Lower lobe of right lung (tissue), 2 donors: ENCODE data around the gene LRRC8C. TPM values are rescaled to one million over a fixed set of nuclear protein-coding genes. Genes with fewer than 3 reads are reported as not detected.

ENCODE experiments used
- ATAC-seq, 2 donors: fragments of 200-7000 bp; cut with Tn5 transposase; one replicate each; pipeline ENCODE4 v1.9.1; 2020 to 2022; ENCODE audit warnings: mild to moderate bottlenecking in 2 of 2, moderate library complexity in 2 of 2
- DNase-seq: peaks from one replicate; pipeline ENCODE4 v3.0.0-alpha.2; 2020
- H3K27ac ChIP-seq: fragments of 200-600 bp; one replicate; pipeline ENCODE4 v1.8.0; 2022
- H3K27me3 ChIP-seq: fragments of 200-600 bp; one replicate; pipeline ENCODE4 v1.8.0; 2022; ENCODE audit warnings: low read depth
- H3K36me3 ChIP-seq: fragments of 200-600 bp; one replicate; pipeline ENCODE4 v1.8.0; 2022; ENCODE audit warnings: mild to moderate bottlenecking
- H3K4me1 ChIP-seq: fragments of 200-600 bp; one replicate; pipeline ENCODE4 v1.8.0; 2022
- H3K4me3 ChIP-seq: fragments of 200-600 bp; one replicate; pipeline ENCODE4 v1.8.0; 2022; ENCODE audit warnings: mild to moderate bottlenecking
- H3K9me3 ChIP-seq: fragments of 200-600 bp; one replicate; pipeline ENCODE4 v1.8.0; 2022
- intact Hi-C: fragments of 100-400 bp; cut with DNase I; formaldehyde crosslinking; loops from one replicate; pipeline ENCODE4 v1.11.0; 2022
- total RNA-seq: library from RNA; stranded (reverse); fragmentation: NEBNext Ultra II Directional; extraction: Animal tissue kit (Norgen Biotek cat#: 25700); gene quantifications from one replicate; pipeline ENCODE4 v1.2.1, GENCODE V29; 2021
- TF ChIP-seq, protein P1 (sequence below): fragments of 200-600 bp; IDR thresholded peaks from one replicate; pipeline ENCODE4 v1.8.0; 2022; ENCODE audit warnings: antibody characterized with exemption, mild to moderate bottlenecking
- donor health status: DM: no; HTN: yes; CAD: no; lungs with severe emphysema.

The LRRC8C gene
- total RNA-seq, 1 donor from 2014 or later, result 13.0 TPM

GRCh38 chr1:89672489-89673183, 39.7 kb downstream of the LRRC8C start:
- Histone ChIP-seq H3K36me3 (no peaks in the 10 kb centered on the region), H3K27ac (no peak overlapping the region), H3K9me3 (no peaks in the 10 kb centered on the region), H3K4me1 (peaks cover 23% of the 10 kb centered on the region), H3K27me3 (no peaks in the 10 kb centered on the region), H3K4me3 (no peak overlapping the region)
- DNase-seq (no peak), ATAC-seq (no peak)
- intact Hi-C loops, result no loop called here
- TF ChIP-seq, protein P1, sequence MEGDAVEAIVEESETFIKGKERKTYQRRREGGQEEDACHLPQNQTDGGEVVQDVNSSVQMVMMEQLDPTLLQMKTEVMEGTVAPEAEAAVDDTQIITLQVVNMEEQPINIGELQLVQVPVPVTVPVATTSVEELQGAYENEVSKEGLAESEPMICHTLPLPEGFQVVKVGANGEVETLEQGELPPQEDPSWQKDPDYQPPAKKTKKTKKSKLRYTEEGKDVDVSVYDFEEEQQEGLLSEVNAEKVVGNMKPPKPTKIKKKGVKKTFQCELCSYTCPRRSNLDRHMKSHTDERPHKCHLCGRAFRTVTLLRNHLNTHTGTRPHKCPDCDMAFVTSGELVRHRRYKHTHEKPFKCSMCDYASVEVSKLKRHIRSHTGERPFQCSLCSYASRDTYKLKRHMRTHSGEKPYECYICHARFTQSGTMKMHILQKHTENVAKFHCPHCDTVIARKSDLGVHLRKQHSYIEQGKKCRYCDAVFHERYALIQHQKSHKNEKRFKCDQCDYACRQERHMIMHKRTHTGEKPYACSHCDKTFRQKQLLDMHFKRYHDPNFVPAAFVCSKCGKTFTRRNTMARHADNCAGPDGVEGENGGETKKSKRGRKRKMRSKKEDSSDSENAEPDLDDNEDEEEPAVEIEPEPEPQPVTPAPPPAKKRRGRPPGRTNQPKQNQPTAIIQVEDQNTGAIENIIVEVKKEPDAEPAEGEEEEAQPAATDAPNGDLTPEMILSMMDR, result no peak

- TF ChIP-seq, protein P1, result no peak
- Histone ChIP-seq H3K9me3 (no peaks in the 10 kb centered on the region), H3K27me3 (no peaks in the 10 kb centered on the region), H3K36me3 (no peaks in the 10 kb centered on the region), H3K4me1 (peaks cover 17% of the 10 kb centered on the region), H3K27ac (no peak overlapping the region), H3K4me3 (no peak overlapping the region)
- no peak for DNase-seq
- intact Hi-C loops, result no loop called here
- no peak for ATAC-seq
Measured at GRCh38 chr1:89673251-89673650, 40.3 kb downstream of the LRRC8C start.

DNA sequence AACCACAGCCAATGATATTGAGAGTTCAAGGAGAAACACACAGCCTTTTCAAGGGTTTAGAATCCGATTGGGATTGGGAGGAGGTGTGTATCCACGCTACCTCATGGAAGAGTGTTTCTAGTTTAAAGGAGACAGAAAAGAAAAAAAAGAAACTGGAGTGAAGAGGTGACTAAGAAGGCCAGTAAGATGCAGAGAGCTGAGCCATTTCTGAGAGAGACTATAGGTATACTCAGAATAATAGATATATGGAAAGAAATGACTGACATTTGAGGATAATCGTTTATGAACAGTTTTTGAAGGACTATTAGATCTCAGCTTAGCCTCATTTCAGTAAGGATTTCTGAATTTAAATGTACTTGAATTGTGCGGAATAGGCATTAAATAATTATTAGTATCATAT, 42.8 kb downstream of the LRRC8C start:
- intact Hi-C loops, result no loop called here
- H3K4me1 ChIP-seq, result peaks cover 6% of the 10 kb centered on the region
- no peaks in the 10 kb centered on the region for H3K27me3 ChIP-seq
- no peaks in the 10 kb centered on the region for H3K9me3 ChIP-seq
- DNase-seq, result no peak
- no peak overlapping the region for H3K4me3 ChIP-seq
- H3K27ac ChIP-seq, result no peak overlapping the region
- TF ChIP-seq, protein P1, result no peak
- H3K36me3 ChIP-seq, result no peaks in the 10 kb centered on the region
- ATAC-seq, result no peak

DNA sequence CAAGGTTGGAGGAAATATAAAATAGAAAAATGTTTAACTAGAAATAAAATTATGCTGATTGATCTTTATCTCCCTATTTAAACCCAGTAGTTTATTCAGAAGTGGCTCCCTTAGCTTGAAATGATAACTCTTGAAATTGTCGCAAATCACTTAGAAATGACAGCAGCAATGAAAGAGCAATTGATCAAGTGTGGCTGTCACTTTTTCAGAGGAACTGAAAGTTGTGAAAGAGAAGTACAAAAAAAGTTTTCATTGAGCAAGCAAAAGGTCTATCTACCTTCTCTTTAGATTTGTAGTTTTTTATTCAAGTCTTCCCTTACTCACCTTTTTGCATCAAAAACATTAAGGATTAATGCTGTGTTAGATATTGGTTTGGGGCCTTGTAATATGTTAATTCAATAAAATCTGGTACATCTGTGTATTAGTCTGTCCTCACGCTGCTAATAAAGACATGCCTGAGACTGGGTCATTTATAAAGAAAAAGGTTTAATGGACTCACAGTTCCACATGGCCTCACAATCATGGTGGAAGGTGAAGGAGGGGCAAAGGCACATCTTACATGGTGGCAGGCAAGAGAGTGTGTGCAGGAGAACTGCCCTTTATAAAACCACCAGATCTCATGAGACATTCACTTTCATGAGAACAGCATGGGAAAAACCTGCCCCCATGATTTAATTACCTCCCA, 48.3 kb downstream of the LRRC8C start:
- intact Hi-C loops, result no loop called here
- Histone ChIP-seq H3K27ac (no peak overlapping the region), H3K36me3 (no peaks in the 10 kb centered on the region), H3K4me3 (no peak overlapping the region), H3K9me3 (no peaks in the 10 kb centered on the region), H3K27me3 (no peaks in the 10 kb centered on the region), H3K4me1 (no peaks in the 10 kb centered on the region)
- TF ChIP-seq, protein P1, result no peak
- no peak for DNase-seq
- ATAC-seq, result no peak

GRCh38 chr1:89682611-89683010, 49.7 kb downstream of the LRRC8C start:
- H3K4me3 ChIP-seq, result no peak overlapping the region
- ATAC-seq (no peak), DNase-seq (no peak)
- H3K9me3 ChIP-seq, result no peaks in the 10 kb centered on the region
- H3K36me3 ChIP-seq, result no peaks in the 10 kb centered on the region
- H3K27me3 ChIP-seq, result no peaks in the 10 kb centered on the region
- no peaks in the 10 kb centered on the region for H3K4me1 ChIP-seq
- TF ChIP-seq, protein P1, result no peak
- intact Hi-C loops, result no loop called here
- no peak overlapping the region for H3K27ac ChIP-seq
